ENCODE measurements around the gene BEND6.

DNA sequence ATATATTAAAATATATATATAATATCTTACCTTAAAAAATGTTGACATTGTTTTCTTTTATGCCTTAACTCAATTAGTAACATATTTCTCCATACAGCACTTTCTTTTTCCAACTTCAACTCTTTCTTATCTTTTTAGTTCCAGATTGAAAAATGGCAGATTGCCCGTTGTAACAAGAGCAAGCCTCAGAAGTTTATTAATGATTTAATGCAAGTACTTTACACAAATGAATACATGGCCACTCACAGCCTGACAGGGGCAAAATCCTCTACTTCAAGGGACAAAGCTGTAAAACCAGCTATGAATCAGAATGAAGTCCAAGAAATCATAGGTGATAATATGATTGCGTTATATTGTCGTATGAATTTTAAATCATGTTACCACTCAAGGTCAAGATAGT lies 62.2 kb downstream of the BEND6 start:
- TF ChIP-seq, protein P1, sequence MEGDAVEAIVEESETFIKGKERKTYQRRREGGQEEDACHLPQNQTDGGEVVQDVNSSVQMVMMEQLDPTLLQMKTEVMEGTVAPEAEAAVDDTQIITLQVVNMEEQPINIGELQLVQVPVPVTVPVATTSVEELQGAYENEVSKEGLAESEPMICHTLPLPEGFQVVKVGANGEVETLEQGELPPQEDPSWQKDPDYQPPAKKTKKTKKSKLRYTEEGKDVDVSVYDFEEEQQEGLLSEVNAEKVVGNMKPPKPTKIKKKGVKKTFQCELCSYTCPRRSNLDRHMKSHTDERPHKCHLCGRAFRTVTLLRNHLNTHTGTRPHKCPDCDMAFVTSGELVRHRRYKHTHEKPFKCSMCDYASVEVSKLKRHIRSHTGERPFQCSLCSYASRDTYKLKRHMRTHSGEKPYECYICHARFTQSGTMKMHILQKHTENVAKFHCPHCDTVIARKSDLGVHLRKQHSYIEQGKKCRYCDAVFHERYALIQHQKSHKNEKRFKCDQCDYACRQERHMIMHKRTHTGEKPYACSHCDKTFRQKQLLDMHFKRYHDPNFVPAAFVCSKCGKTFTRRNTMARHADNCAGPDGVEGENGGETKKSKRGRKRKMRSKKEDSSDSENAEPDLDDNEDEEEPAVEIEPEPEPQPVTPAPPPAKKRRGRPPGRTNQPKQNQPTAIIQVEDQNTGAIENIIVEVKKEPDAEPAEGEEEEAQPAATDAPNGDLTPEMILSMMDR (conservative IDR thresholded peaks at IDR 0.05; ENCODE audit: low read depth, low read length), result no peak
- TF ChIP-seq BHLHE40 (IDR thresholded peaks at IDR 0.05; ENCODE audit: low read depth, low read length), result no peak
- TF ChIP-seq RAD21 (IDR thresholded peaks at IDR 0.05; ENCODE audit: low read length), result no peak
- no peak for TF ChIP-seq RCOR1 (IDR thresholded peaks at IDR 0.05; ENCODE audit: insufficient replicate concordance, low read length)
- TF ChIP-seq, protein P2, sequence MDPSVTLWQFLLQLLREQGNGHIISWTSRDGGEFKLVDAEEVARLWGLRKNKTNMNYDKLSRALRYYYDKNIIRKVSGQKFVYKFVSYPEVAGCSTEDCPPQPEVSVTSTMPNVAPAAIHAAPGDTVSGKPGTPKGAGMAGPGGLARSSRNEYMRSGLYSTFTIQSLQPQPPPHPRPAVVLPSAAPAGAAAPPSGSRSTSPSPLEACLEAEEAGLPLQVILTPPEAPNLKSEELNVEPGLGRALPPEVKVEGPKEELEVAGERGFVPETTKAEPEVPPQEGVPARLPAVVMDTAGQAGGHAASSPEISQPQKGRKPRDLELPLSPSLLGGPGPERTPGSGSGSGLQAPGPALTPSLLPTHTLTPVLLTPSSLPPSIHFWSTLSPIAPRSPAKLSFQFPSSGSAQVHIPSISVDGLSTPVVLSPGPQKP (IDR thresholded peaks at IDR 0.05; ENCODE audit: borderline replicate concordance, low read depth, low read length), result no peak
- TF ChIP-seq POLR2A (IDR thresholded peaks at IDR 0.05; ENCODE audit: low read depth, low read length), result no peak
- TF ChIP-seq CEBPB (IDR thresholded peaks at IDR 0.05; ENCODE audit: low read depth, low read length), result no peak
- TF ChIP-seq MAZ (IDR thresholded peaks at IDR 0.05; ENCODE audit: borderline replicate concordance, low read depth, low read length), result no peak
- no peak for TF ChIP-seq CHD1 (IDR thresholded peaks at IDR 0.05; ENCODE audit: low read depth, low read length)
- TF ChIP-seq, protein P3, sequence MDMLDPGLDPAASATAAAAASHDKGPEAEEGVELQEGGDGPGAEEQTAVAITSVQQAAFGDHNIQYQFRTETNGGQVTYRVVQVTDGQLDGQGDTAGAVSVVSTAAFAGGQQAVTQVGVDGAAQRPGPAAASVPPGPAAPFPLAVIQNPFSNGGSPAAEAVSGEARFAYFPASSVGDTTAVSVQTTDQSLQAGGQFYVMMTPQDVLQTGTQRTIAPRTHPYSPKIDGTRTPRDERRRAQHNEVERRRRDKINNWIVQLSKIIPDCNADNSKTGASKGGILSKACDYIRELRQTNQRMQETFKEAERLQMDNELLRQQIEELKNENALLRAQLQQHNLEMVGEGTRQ (IDR thresholded peaks at IDR 0.05; ENCODE audit: low read depth, low read length), result no peak
- no peak for TF ChIP-seq MAFK (IDR thresholded peaks at IDR 0.05; ENCODE audit: low read depth, low read length)
- TF ChIP-seq MXI1 (IDR thresholded peaks at IDR 0.05; ENCODE audit: borderline replicate concordance, low read depth, low read length), result no peak
- TF ChIP-seq FOS (IDR thresholded peaks at IDR 0.05; ENCODE audit: low read depth, low read length), result no peak

Measured in IMR-90 (cell line).